GM23248 (cell line): Measurements from ENCODE around the gene THSD4. TPM values are rescaled to one million over a fixed set of nuclear protein-coding genes. Genes with fewer than 3 reads are reported as not detected.

Experiments used
- DNase-seq: peaks from one replicate; pipeline ENCODE4 v3.0.0-alpha.2; 2015
- H2AFZ ChIP-seq: fragments of 200-600 bp; sonication (generic); 2 replicates; pipeline ENCODE4 v1.6.1; 2016; ENCODE audit warnings: antibody characterized with exemption
- H3F3A ChIP-seq: fragments of 200-600 bp; sonication (generic); 2 replicates; pipeline ENCODE4 v1.6.1; 2016; ENCODE audit warnings: mild to moderate bottlenecking, antibody characterized with exemption, mixed run types; ENCODE audit not compliant: insufficient read depth
- H3K27ac ChIP-seq: fragments of 200-600 bp; sonication (generic); 2 replicates; pipeline ENCODE4 v1.5.1; 2016; ENCODE audit warnings: mild to moderate bottlenecking
- H3K27me3 ChIP-seq: fragments of 200-600 bp; sonication (generic); replicated peaks from 2 replicates; pipeline ENCODE4 v1.6.1; 2016; ENCODE audit warnings: mild to moderate bottlenecking; ENCODE audit not compliant: insufficient read depth
- H3K36me3 ChIP-seq: fragments of 200-600 bp; sonication (generic); 2 replicates; pipeline ENCODE4 v1.6.1; 2016; ENCODE audit warnings: low read depth, mild to moderate bottlenecking
- H3K4me1 ChIP-seq: fragments of 200-600 bp; sonication (generic); 2 replicates; pipeline ENCODE4 v1.6.1; 2016; ENCODE audit warnings: mild to moderate bottlenecking; ENCODE audit not compliant: insufficient read depth
- H3K4me2 ChIP-seq: fragments of 200-600 bp; sonication (generic); one replicate; pipeline ENCODE4 v1.6.1; 2016; ENCODE audit warnings: mild to moderate bottlenecking; ENCODE audit not compliant: unreplicated experiment
- H3K4me3 ChIP-seq: fragments of 200-600 bp; sonication (generic); 2 replicates; pipeline ENCODE4 v1.5.1; 2016; ENCODE audit warnings: mild to moderate bottlenecking
- H3K79me2 ChIP-seq: fragments of 200-600 bp; sonication (generic); 2 replicates; pipeline ENCODE4 v1.6.1; 2016; ENCODE audit warnings: mild to moderate bottlenecking; ENCODE audit not compliant: insufficient read depth
- H3K9ac ChIP-seq: fragments of 200-600 bp; sonication (generic); 2 replicates; pipeline ENCODE4 v1.6.1; 2016; ENCODE audit warnings: mild to moderate bottlenecking
- H3K9me2 ChIP-seq: fragments of 200-600 bp; sonication (generic); 2 replicates; pipeline ENCODE4 v1.6.1; 2016; ENCODE audit warnings: mixed run types, mild to moderate bottlenecking, moderate library complexity; ENCODE audit not compliant: insufficient read depth
- H3K9me3 ChIP-seq: fragments of 200-600 bp; sonication (generic); one replicate; pipeline ENCODE4 v1.6.1; 2017; ENCODE audit warnings: low read depth
- H4K20me1 ChIP-seq: fragments of 200-600 bp; sonication (generic); 2 replicates; pipeline ENCODE4 v1.6.0; 2016; ENCODE audit not compliant: insufficient read depth
- EZH2 ChIP-seq: fragments of 200-600 bp; sonication (generic); IDR thresholded peaks from 2 replicates; pipeline ENCODE4 v1.6.1; 2018; ENCODE audit warnings: antibody characterized with exemption, mild to moderate bottlenecking; ENCODE audit not compliant: insufficient read depth, poor library complexity, severe bottlenecking
- EZH2phosphoT487 ChIP-seq: fragments of 200-600 bp; sonication (generic); IDR thresholded peaks from 2 replicates; pipeline ENCODE4 v1.6.1; 2018; ENCODE audit warnings: antibody characterized with exemption, moderate library complexity, mild to moderate bottlenecking, low read depth; ENCODE audit not compliant: insufficient read depth
- WGBS, 2 experiments: methylation state at CpG; one replicate each; pipeline ENCODE4 v1.1.6; 2015 to 2017; ENCODE audit warnings: low lambda C conversion rate in 2 of 2, low coverage in 1 of 2; ENCODE audit errors: missing lambda C conversion rate in 2 of 2; 5-methylcytosine and 5-hydroxymethylcytosine counted together
- in situ Hi-C: fragments of 300-500 bp; cut with MboI; formaldehyde crosslinking; loops from 2 replicates; pipeline ENCODE4 v1.15.0; 2020
- polyA plus RNA-seq: library from polyadenylated mRNA; unstranded; fragments of >200 nt; fragmentation: Nextera tagmentation; extraction: Ambion mirVana; gene quantifications from 2 replicates; pipeline ENCODE4 v1.2.1, GENCODE V29; 2016
- total RNA-seq: library from RNA; depleted of rRNA; stranded (reverse); fragments of >200 nt; shearing (Covaris generic); gene quantifications from 2 replicates; pipeline ENCODE4 v1.2.3, GENCODE V29; 2014

THSD4 gene
- total and polyA plus RNA-seq, 2 experiments from 2014 or later: 14.2 to 58.9 TPM

DNA sequence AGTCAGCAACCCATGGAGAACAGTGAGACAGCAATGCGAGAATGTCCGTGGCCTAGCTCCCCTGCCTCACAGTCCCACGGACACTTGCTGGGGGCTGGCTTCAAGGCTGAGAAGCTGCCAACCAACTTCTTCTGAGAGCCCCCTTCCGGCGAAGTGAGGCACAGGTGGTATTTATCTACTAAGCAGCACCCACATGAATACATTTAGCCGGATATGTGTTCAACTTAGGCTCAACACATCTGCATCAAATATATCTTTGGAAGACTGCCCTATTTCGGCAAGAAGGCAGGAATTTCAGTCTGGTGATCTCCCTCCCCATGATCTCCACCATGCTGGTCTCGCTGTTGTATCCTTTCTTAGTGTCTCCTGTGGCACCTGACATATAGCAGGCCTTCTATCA is 354.1 kb downstream of the THSD4 start:
- Histone ChIP-seq H3K9me2 (no peaks in the 10 kb centered on the region), H3F3A (peaks cover 14% of the 10 kb centered on the region; the same call in 1 of the 2 replicates), H3K27me3 (no peaks in the 10 kb centered on the region), H3K4me3 (no peak overlapping the region), H3K36me3 (no peaks in the 10 kb centered on the region), H3K4me2 (no peak overlapping the region), H3K4me1 (peaks cover 6% of the 10 kb centered on the region; the same call in 1 of the 2 replicates), H3K9ac (no peak overlapping the region), H4K20me1 (no peaks in the 10 kb centered on the region), H3K27ac (no peak overlapping the region), H3K9me3 (no peaks in the 10 kb centered on the region), H2AFZ (no peak overlapping the region), H3K79me2 (no peaks in the 10 kb centered on the region)
- in situ Hi-C loops: loop anchor here (25.0 kb wide), 1 partner anchor 693 kb away; no protein-coding TSS in a partner anchor
- DNase-seq: peak; percentile 56
- 30 to 35% methylated on average over 8 of the region's 8 CpGs for WGBS, 2 experiments
- TF ChIP-seq EZH2phosphoT487 (no peak), EZH2 (no peak)

- TF ChIP-seq EZH2phosphoT487 (no peak), EZH2 (no peak)
- no peaks in the 10 kb centered on the region for H3K9me2 ChIP-seq
- H3K9ac ChIP-seq: no peak overlapping the region
- WGBS, 2 experiments: 79 to 82% methylated on average over 1 of the region's 1 CpG
- DNase-seq: peak; percentile 10
- no peaks in the 10 kb centered on the region for H3K36me3 ChIP-seq
- in situ Hi-C loops: loop anchor here (25.0 kb wide), 1 partner anchor 691 kb away; no protein-coding TSS in a partner anchor
- H3K4me2 ChIP-seq: no peak overlapping the region
- no peaks in the 10 kb centered on the region for H3K27me3 ChIP-seq
- peaks cover 6% of the 10 kb centered on the region; the same call in 1 of the 2 replicates for H3K4me1 ChIP-seq
- H3K9me3 ChIP-seq: no peaks in the 10 kb centered on the region
- no peak overlapping the region for H2AFZ ChIP-seq
- no peak overlapping the region for H3K4me3 ChIP-seq
- no peaks in the 10 kb centered on the region for H4K20me1 ChIP-seq
- peaks cover 14% of the 10 kb centered on the region; the same call in 1 of the 2 replicates for H3F3A ChIP-seq
- H3K27ac ChIP-seq: no peak overlapping the region
- H3K79me2 ChIP-seq: no peaks in the 10 kb centered on the region
These were observed 356.1 kb downstream of the THSD4 start for GRCh38 chr15:71471347-71471746.

- no peak overlapping the region for H3K9ac ChIP-seq
- H3F3A ChIP-seq: peaks cover 14% of the 10 kb centered on the region; the same call in 1 of the 2 replicates
- H3K27me3 ChIP-seq: no peaks in the 10 kb centered on the region
- in situ Hi-C loops: loop anchor here (25.0 kb wide), 1 partner anchor 690 kb away; no protein-coding TSS in a partner anchor
- no peaks in the 10 kb centered on the region for H4K20me1 ChIP-seq
- no peaks in the 10 kb centered on the region for H3K9me3 ChIP-seq
- 66 to 74% methylated on average over 4 of the region's 4 CpGs for WGBS, 2 experiments
- H2AFZ ChIP-seq: no peak overlapping the region
- no peak overlapping the region for H3K4me3 ChIP-seq
- H3K4me1 ChIP-seq: peaks cover 6% of the 10 kb centered on the region; the same call in 1 of the 2 replicates
- TF ChIP-seq EZH2phosphoT487: no peak
- TF ChIP-seq EZH2: no peak
- no peak overlapping the region for H3K27ac ChIP-seq
- no peak overlapping the region for H3K4me2 ChIP-seq
- no peak for DNase-seq
- no peaks in the 10 kb centered on the region for H3K36me3 ChIP-seq
- H3K79me2 ChIP-seq: no peaks in the 10 kb centered on the region
- H3K9me2 ChIP-seq: no peaks in the 10 kb centered on the region
These were observed 357.3 kb downstream of the THSD4 start for GRCh38 chr15:71472566-71472965.

DNA sequence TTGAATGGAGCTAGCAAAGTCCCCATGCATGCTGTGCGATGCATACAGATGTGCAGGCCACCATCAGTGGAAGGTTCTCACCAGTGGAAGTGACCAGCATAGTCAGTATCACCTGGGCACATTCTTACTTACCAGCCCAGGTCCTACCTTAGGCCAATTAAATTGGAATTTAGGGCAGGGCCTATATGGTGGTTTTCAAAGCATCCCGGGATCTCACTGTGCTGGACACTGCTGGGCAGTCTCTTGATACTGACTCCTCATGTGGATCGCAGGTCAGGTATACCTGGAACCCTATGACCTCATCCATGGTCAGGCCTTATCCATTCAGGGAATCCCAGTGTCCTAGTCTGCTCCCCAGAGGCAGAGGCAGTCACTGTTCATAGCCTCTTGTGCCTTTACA is 358.5 kb downstream of the THSD4 start:
- Histone ChIP-seq H4K20me1 (no peaks in the 10 kb centered on the region), H3K4me1 (peaks cover 6% of the 10 kb centered on the region; the same call in 1 of the 2 replicates), H3K9ac (no peak overlapping the region), H3K36me3 (no peaks in the 10 kb centered on the region), H3K9me3 (no peaks in the 10 kb centered on the region), H3K27ac (no peak overlapping the region), H3K4me3 (no peak overlapping the region), H3K79me2 (no peaks in the 10 kb centered on the region), H3F3A (peaks cover 12% of the 10 kb centered on the region; the same call in 1 of the 2 replicates), H3K27me3 (no peaks in the 10 kb centered on the region), H2AFZ (no peak overlapping the region), H3K9me2 (no peaks in the 10 kb centered on the region), H3K4me2 (no peak overlapping the region)
- no peak for DNase-seq
- TF ChIP-seq EZH2: no peak
- TF ChIP-seq EZH2phosphoT487: no peak
- WGBS, 2 experiments: 78 to 84% methylated on average over 3 of the region's 3 CpGs
- in situ Hi-C loops: loop anchor here (25.0 kb wide), 1 partner anchor 689 kb away; no protein-coding TSS in a partner anchor
